ENCODE data around the gene PTPRZ1. TPM values are rescaled to one million over a fixed set of nuclear protein-coding genes. Genes with fewer than 3 reads are reported as not detected.

The PTPRZ1 gene
- total RNA-seq, 1 donor from 2014 or later = 154 TPM

GRCh38 chr7:122095642-122096041 is 222.7 kb downstream of the PTPRZ1 start:
- no peaks in the 10 kb centered on the region for H3K27me3 ChIP-seq
- Mint-ChIP-seq H3K27me3 (ENCODE audit: insufficient read depth, low read depth) (peaks cover 2% of the 10 kb centered on the region), H3K27ac (no peak overlapping the region), H3K9me3 (no peaks in the 10 kb centered on the region), H3K4me3 (no peak overlapping the region), H3K4me1 (no peaks in the 10 kb centered on the region), H3K36me3 (peaks cover 17% of the 10 kb centered on the region)
- H3K9me3 ChIP-seq (ENCODE audit: low read depth) = no peaks in the 10 kb centered on the region
- H3F3A ChIP-seq (ENCODE audit: low read depth) = peaks cover 53% of the 10 kb centered on the region
- no peak overlapping the region for H3K9ac ChIP-seq
- H3K4me3 ChIP-seq = no peak overlapping the region
- no peak overlapping the region for H3K4me2 ChIP-seq
- H3K79me2 ChIP-seq (ENCODE audit: low read depth) = peaks cover 14% of the 10 kb centered on the region
- peaks cover 5% of the 10 kb centered on the region for H4K20me1 ChIP-seq (ENCODE audit: low read depth)
- no peak for DNase-seq (ENCODE audit: low spot score)
- no peak for TF ChIP-seq CTCF (IDR thresholded peaks at IDR 0.05)
- no peak for TF ChIP-seq EZH2phosphoT487 (IDR thresholded peaks at IDR 0.05)
- no peak for TF ChIP-seq EZH2 (IDR thresholded peaks at IDR 0.05)
- no peak overlapping the region for H3K27ac ChIP-seq
- H3K36me3 ChIP-seq = peaks cover 32% of the 10 kb centered on the region
- no peak overlapping the region for H2AFZ ChIP-seq (replicated peaks)
- H3K4me1 ChIP-seq = peaks cover under 1% of the 10 kb centered on the region

GRCh38 chr7:122100021-122100420 is 227.1 kb downstream of the PTPRZ1 start:
- H3K4me3 Mint-ChIP-seq = no peak overlapping the region
- no peak overlapping the region for H3K27ac Mint-ChIP-seq
- H3K27me3 ChIP-seq = no peaks in the 10 kb centered on the region
- H3K9ac ChIP-seq = no peak overlapping the region
- H3K4me2 ChIP-seq = no peak overlapping the region
- H3K27ac ChIP-seq = no peak overlapping the region
- peaks cover 47% of the 10 kb centered on the region for H3K79me2 ChIP-seq (ENCODE audit: low read depth)
- no peaks in the 10 kb centered on the region for H3K4me1 Mint-ChIP-seq
- no peak for TF ChIP-seq EZH2 (IDR thresholded peaks at IDR 0.05)
- no peak for TF ChIP-seq EZH2phosphoT487 (IDR thresholded peaks at IDR 0.05)
- no peak for TF ChIP-seq CTCF (IDR thresholded peaks at IDR 0.05)
- H3F3A ChIP-seq (ENCODE audit: low read depth) = peaks cover 44% of the 10 kb centered on the region
- H3K36me3 ChIP-seq = peaks cover 61% of the 10 kb centered on the region
- peaks cover 7% of the 10 kb centered on the region for H3K4me1 ChIP-seq
- peaks cover 17% of the 10 kb centered on the region for H3K9me3 Mint-ChIP-seq
- H3K4me3 ChIP-seq = no peak overlapping the region
- H3K27me3 Mint-ChIP-seq (ENCODE audit: insufficient read depth, low read depth) = no peaks in the 10 kb centered on the region
- no peak overlapping the region for H2AFZ ChIP-seq (replicated peaks)
- peaks cover 39% of the 10 kb centered on the region for H3K36me3 Mint-ChIP-seq
- no peak for DNase-seq (ENCODE audit: low spot score)
- peaks cover 13% of the 10 kb centered on the region for H3K9me3 ChIP-seq (ENCODE audit: low read depth)
- no peaks in the 10 kb centered on the region for H4K20me1 ChIP-seq (ENCODE audit: low read depth)

GRCh38 chr7:122103064-122103463 is 230.1 kb downstream of the PTPRZ1 start:
- Histone ChIP-seq H3K4me1 (peaks cover 7% of the 10 kb centered on the region), H3K9me3 (ENCODE audit: low read depth) (peaks cover 16% of the 10 kb centered on the region), H3K79me2 (ENCODE audit: low read depth) (peaks cover 77% of the 10 kb centered on the region), H3K9ac (no peak overlapping the region), H3K36me3 (peaks cover 90% of the 10 kb centered on the region), H3F3A (ENCODE audit: low read depth) (peaks cover 21% of the 10 kb centered on the region), H3K27ac (no peak overlapping the region), H3K4me2 (no peak overlapping the region), H2AFZ (replicated peaks) (no peak overlapping the region), H4K20me1 (ENCODE audit: low read depth) (no peaks in the 10 kb centered on the region), H3K4me3 (no peak overlapping the region), H3K27me3 (no peaks in the 10 kb centered on the region)
- peaks cover 46% of the 10 kb centered on the region for H3K9me3 Mint-ChIP-seq
- H3K27me3 Mint-ChIP-seq (ENCODE audit: insufficient read depth, low read depth) = no peaks in the 10 kb centered on the region
- no peak overlapping the region for H3K4me3 Mint-ChIP-seq
- peaks cover 70% of the 10 kb centered on the region for H3K36me3 Mint-ChIP-seq
- no peaks in the 10 kb centered on the region for H3K4me1 Mint-ChIP-seq
- no peak for DNase-seq (ENCODE audit: low spot score)
- H3K27ac Mint-ChIP-seq = no peak overlapping the region
- TF ChIP-seq EZH2phosphoT487 (IDR thresholded peaks at IDR 0.05) = no peak
- TF ChIP-seq EZH2 (IDR thresholded peaks at IDR 0.05) = no peak
- no peak for TF ChIP-seq CTCF (IDR thresholded peaks at IDR 0.05)

Small RNA genes within 50 kb of the gene (small RNA-seq; reads per million reads assigned to genes)
- not detected for gene RNU7-154P
